GM18907 (cell line): ENCODE data around the gene ACTRT2.

ENCODE experiments used
- ATAC-seq: cut with Tn5 transposase; IDR thresholded peaks from one replicate; pipeline ENCODE4 v1.9.1; 2021; ENCODE audit warnings: mild to moderate bottlenecking, moderate library complexity; ENCODE audit not compliant: unreplicated experiment

The ACTRT2 gene

DNA sequence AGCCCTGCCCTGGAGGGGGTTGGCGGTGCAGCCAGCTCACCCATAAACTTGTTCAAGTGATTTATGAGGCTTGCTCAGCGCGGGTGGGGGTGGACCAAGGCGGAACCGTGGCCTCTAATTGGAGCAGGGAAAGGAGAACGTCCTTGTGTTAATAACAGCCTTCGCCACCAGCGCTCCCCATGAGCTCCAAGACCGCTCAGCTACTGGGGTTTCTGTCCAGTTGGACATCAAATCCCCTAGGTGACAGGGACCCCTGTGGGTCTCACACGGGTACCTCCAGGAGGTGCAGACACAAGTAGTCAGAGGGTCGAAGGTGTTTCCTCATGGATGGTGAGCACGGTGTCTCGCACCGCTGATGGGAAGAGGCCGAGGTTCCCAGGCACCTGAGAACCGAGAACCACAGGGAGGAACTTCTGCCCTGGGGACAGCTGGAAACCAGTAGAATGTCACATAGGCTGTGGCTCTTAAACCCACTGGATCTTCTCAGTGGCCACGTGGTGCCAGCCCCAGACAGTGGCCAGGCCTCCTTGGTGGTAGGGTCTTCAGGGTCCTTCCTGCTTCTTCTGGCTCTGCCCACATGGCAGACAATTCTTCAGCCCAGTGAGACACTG, 3.7 kb upstream of the ACTRT2 start:
- no peak for ATAC-seq

GRCh38 chr1:3018051-3018471, 3.2 kb upstream of the ACTRT2 start:
- no peak for ATAC-seq

DNA sequence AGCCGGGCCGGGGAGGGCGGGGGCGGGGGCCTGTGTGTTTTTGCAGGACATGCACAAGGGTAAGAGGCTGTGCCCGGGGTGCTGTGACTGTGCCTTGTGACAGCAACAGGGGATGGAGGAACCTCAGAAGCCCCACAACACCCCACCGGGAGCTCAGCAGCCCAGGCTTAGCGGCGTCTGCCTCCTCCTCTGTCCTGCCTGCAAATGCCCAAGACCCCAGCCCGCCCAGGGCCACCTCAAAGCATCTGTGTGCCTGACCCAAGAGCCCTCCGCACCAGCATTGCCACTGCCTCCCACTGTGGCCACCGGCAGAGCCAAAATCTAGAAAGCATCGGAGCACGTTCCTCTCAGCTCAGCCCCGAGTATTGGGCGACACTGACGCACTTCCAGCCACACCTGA, 2.7 kb upstream of the ACTRT2 start:
- ATAC-seq, result no peak

GRCh38 chr1:3019007-3019515, 2.2 kb upstream of the ACTRT2 start:
- no peak for ATAC-seq

- no peak for ATAC-seq
These were observed 1.7 kb upstream of the ACTRT2 start for GRCh38 chr1:3019516-3020051.

GRCh38 chr1:3020263-3020909, 881 bp upstream of the ACTRT2 start:
- ATAC-seq, result no peak

DNA sequence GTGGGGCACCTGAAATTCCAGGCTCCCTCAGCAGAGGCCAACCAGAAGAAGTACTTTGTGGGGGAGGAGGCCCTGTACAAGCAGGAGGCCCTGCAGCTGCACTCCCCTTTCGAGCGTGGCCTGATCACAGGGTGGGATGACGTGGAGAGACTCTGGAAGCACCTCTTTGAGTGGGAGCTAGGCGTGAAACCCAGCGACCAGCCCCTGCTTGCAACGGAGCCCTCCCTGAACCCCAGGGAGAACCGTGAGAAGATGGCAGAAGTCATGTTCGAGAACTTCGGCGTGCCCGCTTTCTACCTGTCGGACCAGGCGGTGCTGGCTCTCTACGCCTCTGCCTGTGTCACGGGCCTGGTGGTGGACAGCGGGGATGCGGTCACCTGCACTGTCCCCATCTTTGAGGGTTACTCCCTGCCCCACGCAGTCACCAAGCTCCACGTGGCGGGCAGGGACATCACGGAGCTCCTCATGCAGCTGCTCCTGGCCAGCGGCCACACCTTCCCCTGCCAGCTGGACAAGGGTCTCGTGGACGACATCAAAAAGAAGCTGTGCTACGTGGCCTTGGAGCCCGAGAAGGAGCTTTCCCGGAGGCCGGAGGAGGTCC, 634 bp downstream of the ACTRT2 start:
- no peak for ATAC-seq

- no peak for ATAC-seq
These were observed 1.3 kb downstream of the ACTRT2 start for GRCh38 chr1:3022511-3022973.

DNA sequence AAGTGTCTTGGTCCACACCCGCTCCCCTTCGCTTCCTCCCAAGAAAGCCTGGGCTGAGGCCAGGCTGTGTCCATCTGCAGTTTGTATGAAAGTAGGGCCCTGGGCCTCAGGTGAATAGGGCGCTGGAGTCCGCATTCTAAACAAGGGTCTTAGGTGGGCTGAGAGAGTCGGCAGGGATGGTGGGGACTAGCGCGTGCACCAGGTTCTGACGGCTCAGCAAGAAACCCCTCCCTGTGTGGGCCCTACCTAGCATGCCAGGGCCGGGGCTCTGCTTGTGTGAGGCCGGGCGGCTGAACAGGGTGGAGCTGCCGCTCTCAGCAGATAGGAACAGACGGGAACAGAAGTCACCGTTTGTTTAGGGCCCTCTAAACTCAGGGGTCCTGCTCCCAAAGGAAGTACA, 1.7 kb downstream of the ACTRT2 start:
- ATAC-seq, result no peak

GRCh38 chr1:3024019-3024418, 2.8 kb downstream of the ACTRT2 start:
- ATAC-seq, result no peak

- ATAC-seq, result no peak
These were observed 3.3 kb downstream of the ACTRT2 start for GRCh38 chr1:3024588-3024987.

DNA sequence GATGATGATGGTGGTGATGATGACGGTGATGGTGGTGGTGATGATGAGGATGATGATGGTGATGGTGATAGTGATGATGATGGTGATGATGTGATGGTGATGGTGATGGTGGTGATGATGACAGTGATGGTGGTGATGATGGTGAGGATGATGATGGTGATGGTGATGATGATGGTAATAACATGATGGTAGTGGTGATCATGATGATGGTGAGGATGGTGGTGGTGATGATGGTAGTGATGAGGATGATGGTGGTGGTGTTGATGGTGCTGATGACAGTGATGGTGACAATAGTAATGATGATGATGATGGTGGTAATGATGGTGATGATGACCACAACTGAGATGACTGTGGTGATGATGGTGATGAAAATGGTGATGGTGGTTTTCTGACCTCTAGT, 4.9 kb downstream of the ACTRT2 start:
- no peak for ATAC-seq

DNA sequence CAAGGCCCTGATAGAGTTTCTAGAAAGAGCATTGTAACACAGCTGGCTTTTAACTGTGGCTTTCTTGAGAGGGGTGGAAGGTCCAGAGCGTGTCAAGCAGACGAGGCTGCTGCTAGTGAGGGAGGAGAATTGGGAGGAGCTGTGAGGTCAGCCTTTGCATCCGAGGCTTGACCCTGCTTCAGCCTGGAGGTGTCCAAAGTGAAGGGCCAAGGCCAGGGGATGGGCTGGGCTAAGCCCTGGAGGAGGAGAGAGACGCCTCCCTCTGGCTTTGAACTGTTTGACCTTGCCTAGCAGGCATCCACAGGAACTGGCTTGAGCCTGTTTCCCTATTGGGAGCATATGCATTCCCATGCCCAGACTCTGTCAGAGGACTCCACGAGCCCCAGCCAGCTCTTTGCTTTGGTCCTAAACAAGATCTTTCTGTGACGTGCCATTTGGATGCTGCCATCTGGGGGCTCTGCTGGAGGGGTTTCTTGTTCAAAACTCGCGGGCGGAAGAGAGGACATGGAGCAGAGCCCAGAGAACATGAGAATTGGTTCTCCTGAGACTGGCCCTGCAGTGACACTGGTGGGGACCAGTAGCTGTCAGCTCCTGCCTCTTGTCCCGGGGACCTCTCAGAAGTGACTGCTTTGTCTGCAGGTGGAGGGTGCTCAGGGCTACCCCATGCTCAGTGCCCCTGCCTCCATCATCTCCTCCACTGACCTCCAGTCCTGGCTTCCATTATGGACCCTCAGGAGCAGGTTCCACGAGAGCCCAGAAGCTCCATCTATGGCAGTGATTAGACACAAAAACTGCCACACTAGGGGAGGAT, 5.5 kb downstream of the ACTRT2 start:
- ATAC-seq, result no peak

DNA sequence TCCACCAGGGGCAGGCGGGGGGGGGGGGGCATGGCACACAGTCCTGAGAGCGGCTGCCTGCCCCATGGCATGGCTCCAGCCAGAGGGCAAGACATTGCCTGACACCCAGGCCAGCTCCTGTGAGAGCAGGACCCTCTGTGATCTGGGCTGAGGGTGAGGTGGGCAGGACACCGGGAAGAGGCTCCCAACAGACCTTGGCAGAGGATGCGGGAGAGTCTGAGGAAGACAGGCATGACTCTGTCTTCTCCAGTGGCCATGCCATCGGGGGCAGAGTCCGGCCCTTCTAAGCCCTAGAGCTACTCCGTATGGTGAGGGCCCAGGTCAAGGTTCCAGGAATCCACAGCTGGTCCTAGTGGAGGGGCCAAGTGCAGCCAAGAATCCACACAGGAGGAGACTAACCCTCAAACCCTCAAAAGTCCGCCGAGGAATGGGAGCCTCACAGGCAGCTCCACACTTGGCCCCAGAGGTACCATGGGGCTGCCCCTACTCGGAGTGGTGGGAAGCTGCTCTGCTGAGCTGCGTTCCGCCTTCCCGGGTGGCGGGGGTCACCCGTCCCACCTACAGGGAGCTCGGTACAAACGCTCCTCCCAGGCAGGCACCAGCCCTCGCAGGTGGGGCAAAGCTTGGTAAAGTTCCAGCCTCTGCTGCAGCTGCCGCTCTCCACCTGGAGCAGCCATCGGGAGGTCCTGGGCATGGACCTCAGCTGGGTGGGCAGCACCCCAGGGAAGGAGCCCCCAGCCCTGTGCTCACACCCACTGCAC, 6.5 kb downstream of the ACTRT2 start:
- ATAC-seq, result no peak

DNA sequence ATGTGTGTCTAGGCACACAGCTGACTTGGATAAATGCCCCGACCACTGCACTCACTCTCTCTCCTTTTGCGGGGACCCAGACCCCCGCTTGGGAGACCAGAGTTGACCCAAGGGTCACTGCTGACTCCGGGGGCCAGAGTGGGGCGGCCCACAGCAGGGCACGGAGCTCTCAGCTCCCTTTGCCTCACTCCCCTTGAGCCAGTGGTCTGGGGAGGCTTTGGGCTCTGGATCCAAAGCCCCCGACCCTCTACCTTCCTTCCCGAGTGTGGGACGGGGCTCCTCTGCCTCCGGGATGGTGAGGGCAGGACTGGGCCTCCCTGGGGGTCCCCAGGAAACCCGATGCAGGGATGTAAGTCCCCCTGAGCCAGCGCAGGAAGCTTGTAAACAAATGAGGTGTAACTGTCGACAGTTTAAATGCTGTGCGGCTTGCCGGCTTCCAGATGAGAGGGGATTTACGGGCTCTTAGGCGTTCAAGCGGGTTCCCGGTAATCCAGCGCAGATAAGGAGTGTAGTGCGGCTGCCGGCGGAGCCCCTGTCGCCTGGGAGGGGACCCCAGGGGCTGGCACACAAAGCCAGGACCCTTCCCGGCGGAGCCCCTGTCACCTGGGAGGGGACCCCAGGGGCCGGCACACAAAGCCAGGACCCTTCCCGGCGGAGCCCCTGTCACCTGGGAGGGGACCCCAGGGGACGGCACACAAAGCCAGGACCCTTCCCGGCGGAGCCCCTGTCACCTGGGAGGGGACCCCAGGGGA, 7.4 kb downstream of the ACTRT2 start:
- ATAC-seq, result no peak

- ATAC-seq, result no peak
These were observed 8.3 kb downstream of the ACTRT2 start for GRCh38 chr1:3029481-3029961.

DNA sequence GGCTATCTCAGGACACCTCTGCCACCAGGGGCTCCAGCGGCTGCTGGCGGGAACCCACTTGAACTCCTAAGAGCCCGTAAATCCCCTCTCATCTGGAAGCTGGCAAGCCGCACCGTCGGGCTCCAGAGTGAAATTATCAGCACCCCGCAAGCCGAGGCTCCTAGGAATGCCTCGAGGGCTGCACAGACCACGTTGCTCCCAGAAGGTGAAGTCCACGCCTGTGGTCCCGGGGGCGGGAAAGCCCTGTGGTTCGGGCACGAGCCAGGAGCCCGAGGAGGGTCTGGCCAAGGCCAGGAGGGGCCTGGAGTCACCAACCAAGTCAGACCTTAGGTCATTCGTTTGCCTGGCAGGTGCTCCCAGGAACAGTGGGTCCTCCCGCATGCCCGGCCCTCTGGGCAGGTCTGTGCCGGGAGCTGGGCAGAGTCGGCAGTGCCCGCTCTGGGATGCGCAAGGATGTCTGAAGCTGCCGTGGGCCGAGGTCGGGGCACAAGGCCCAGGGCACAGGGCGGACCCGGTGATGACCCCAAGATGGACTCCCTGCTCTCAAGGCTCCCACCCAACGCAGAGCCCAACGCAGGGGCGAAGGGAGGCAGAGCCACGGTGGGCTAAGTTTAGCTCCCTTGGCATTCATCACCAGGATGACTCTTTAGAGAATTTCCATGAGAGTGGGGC, 8.9 kb downstream of the ACTRT2 start:
- no peak for ATAC-seq

GRCh38 chr1:3030663-3031381, 9.6 kb downstream of the ACTRT2 start:
- no peak for ATAC-seq
